Measurements from ENCODE around the gene DLG2.

DLG2 gene

GRCh38 chr11:84812471-84812969 lies 814.6 kb downstream of the DLG2 start:
- POLR2A ChIA-PET, result no interaction called here
- H3K4me3 ChIP-seq (ENCODE audit: low read depth, low read length), result no peak overlapping the region
- CTCF ChIA-PET, result interaction anchor here (1.4 kb wide), 1 partner anchor 32 kb away, joined by 3 read pairs; no protein-coding TSS in a partner anchor
- DNase-seq (ENCODE audit: low read depth, low spot score), result no peak
- TF ChIP-seq CTCF (IDR thresholded peaks at IDR 0.05; ENCODE audit: insufficient read depth, low read length, missing control alignments), result no peak

GRCh38 chr11:84806354-84806753 lies 820.8 kb downstream of the DLG2 start:
- no peak for DNase-seq (ENCODE audit: low read depth, low spot score)
- TF ChIP-seq CTCF (IDR thresholded peaks at IDR 0.05; ENCODE audit: insufficient read depth, low read length, missing control alignments), result no peak
- H3K4me3 ChIP-seq (ENCODE audit: low read depth, low read length), result no peak overlapping the region
- POLR2A ChIA-PET, result no interaction called here
- CTCF ChIA-PET, result no interaction called here

GRCh38 chr11:84804041-84804440 lies 823.1 kb downstream of the DLG2 start:
- POLR2A ChIA-PET, result no interaction called here
- no peak for DNase-seq (ENCODE audit: low read depth, low spot score)
- CTCF ChIA-PET, result interaction anchor here (8.1 kb wide), 1 partner anchor 786 kb away, joined by 57 read pairs; no protein-coding TSS in a partner anchor

GRCh38 chr11:84800755-84801346 lies 826.3 kb downstream of the DLG2 start:
- CTCF ChIA-PET, result interaction anchor here (0.8 to 8.1 kb wide), 4 partner anchors 17 to 789 kb away, joined by 3 to 57 read pairs (median 9); no protein-coding TSS in a partner anchor
- POLR2A ChIA-PET, result no interaction called here
- peak; percentile 19 for DNase-seq (ENCODE audit: low read depth, low spot score)
- peak; percentile 31 for TF ChIP-seq CTCF (IDR thresholded peaks at IDR 0.05; ENCODE audit: insufficient read depth, low read length, missing control alignments)
- H3K4me3 ChIP-seq (ENCODE audit: low read depth, low read length), result no peak overlapping the region

More at GRCh38 chr11:84804041-84804440, 823.1 kb downstream of the DLG2 start:
- no peak for TF ChIP-seq CTCF (IDR thresholded peaks at IDR 0.05; ENCODE audit: insufficient read depth, low read length, missing control alignments)
- H3K4me3 ChIP-seq (ENCODE audit: low read depth, low read length), result no peak overlapping the region

- H3K4me3 ChIP-seq (ENCODE audit: low read depth, low read length), result no peak overlapping the region
- no peak for DNase-seq (ENCODE audit: low read depth, low spot score)
- ChIA-PET POLR2A (no interaction called here), CTCF (interaction anchor here (1.2 to 8.1 kb wide), 3 partner anchors 183 to 791 kb away, joined by 4 to 57 read pairs (median 14); no protein-coding TSS in a partner anchor)
- TF ChIP-seq CTCF (IDR thresholded peaks at IDR 0.05; ENCODE audit: insufficient read depth, low read length, missing control alignments), result no peak
Measured at GRCh38 chr11:84799112-84799511, 828.0 kb downstream of the DLG2 start.

GRCh38 chr11:84795698-84796097 lies 831.4 kb downstream of the DLG2 start:
- TF ChIP-seq CTCF (IDR thresholded peaks at IDR 0.05; ENCODE audit: insufficient read depth, low read length, missing control alignments), result no peak
- no peak overlapping the region for H3K4me3 ChIP-seq (ENCODE audit: low read depth, low read length)
- ChIA-PET POLR2A (no interaction called here), CTCF (interaction anchor here (2.7 kb wide), 1 partner anchor 796 kb away, joined by 11 read pairs; no protein-coding TSS in a partner anchor)
- DNase-seq (ENCODE audit: low read depth, low spot score), result no peak
